ENCODE results near the gene SMC1A.
"Not testable (repeated sequence)": the region's sequence is repeated elsewhere in the genome, so short reads cannot be mapped to it uniquely, and the experiment has no call there.

SMC1A gene

GRCh38 chrX:53421772-53422085 lies 725 bp downstream of the SMC1A start:
- no peak for DNase-seq

- DNase-seq, result no peak
These were observed 1.3 kb downstream of the SMC1A start for GRCh38 chrX:53421125-53421524.

GRCh38 chrX:53420351-53420750 lies 2.1 kb downstream of the SMC1A start:
- not testable (repeated sequence) for DNase-seq

GRCh38 chrX:53412446-53412845 lies 10.0 kb downstream of the SMC1A start:
- DNase-seq, result no peak

- no peak for DNase-seq
These were observed 18.9 kb downstream of the SMC1A start for GRCh38 chrX:53403535-53403934.

- DNase-seq, result no peak
These were observed 24.2 kb downstream of the SMC1A start for GRCh38 chrX:53398216-53398615.

GRCh38 chrX:53395605-53396298 lies 26.7 kb downstream of the SMC1A start:
- DNase-seq, result no peak

GRCh38 chrX:53383376-53384076 lies 38.9 kb downstream of the SMC1A start:
- no peak for DNase-seq

- no peak for DNase-seq
These were observed 42.7 kb downstream of the SMC1A start for GRCh38 chrX:53379747-53380146.

GRCh38 chrX:53379008-53379710 lies 43.3 kb downstream of the SMC1A start:
- no peak for DNase-seq

- DNase-seq, result no peak
These were observed 45.0 kb downstream of the SMC1A start for GRCh38 chrX:53377464-53377863.

- no peak for DNase-seq
These were observed 45.6 kb downstream of the SMC1A start for GRCh38 chrX:53376888-53377287.

- DNase-seq, result no peak
These were observed 47.5 kb downstream of the SMC1A start for GRCh38 chrX:53374923-53375322.

- DNase-seq, result no peak
These were observed 48.1 kb downstream of the SMC1A start for GRCh38 chrX:53374222-53374820.

- no peak for DNase-seq
These were observed 49.1 kb downstream of the SMC1A start for GRCh38 chrX:53373307-53373706.

GRCh38 chrX:53366454-53366853 lies 56.0 kb downstream of the SMC1A start:
- DNase-seq, result not testable (repeated sequence)

GRCh38 chrX:53362449-53362848 lies 60.0 kb downstream of the SMC1A start:
- DNase-seq, result no peak

GRCh38 chrX:53357799-53358530 lies 64.5 kb downstream of the SMC1A start:
- no peak for DNase-seq

GRCh38 chrX:53356186-53356585 lies 66.3 kb downstream of the SMC1A start:
- no peak for DNase-seq

GRCh38 chrX:53354669-53355068 lies 67.8 kb downstream of the SMC1A start:
- no peak for DNase-seq

- DNase-seq, result no peak
These were observed 74.5 kb downstream of the SMC1A start for GRCh38 chrX:53347948-53348347.

- DNase-seq, result no peak
These were observed 81.4 kb downstream of the SMC1A start for GRCh38 chrX:53340852-53341645.

All from 8988T (cell line).